RCC 7860 (cell line): ENCODE measurements around the gene STMN3.
"Not testable (repeated sequence)": the region's sequence is repeated elsewhere in the genome, so short reads cannot be mapped to it uniquely, and the experiment has no call there.

ENCODE experiments used
- DNase-seq: peaks from one replicate; pipeline ENCODE4 v3.0.0-alpha.2; 2015; ENCODE audit warnings: low spot score
- FAIRE-seq: peaks from 2 replicates; lab custom pipeline; 2012; peaks lifted over from hg19 to GRCh38; lab: Jason Lieb, UNC

STMN3 gene

GRCh38 chr20:63639093-63639975 is 13.9 kb downstream of the STMN3 start:
- no peak for FAIRE-seq
- no peak for DNase-seq

GRCh38 chr20:63636752-63637628 is 16.2 kb downstream of the STMN3 start:
- no peak for FAIRE-seq

GRCh38 chr20:63635431-63636141 is 17.6 kb downstream of the STMN3 start:
- FAIRE-seq (no peak), DNase-seq (peak; percentile 27)

More at GRCh38 chr20:63636752-63637628, 16.2 kb downstream of the STMN3 start:
- no peak for DNase-seq

- no peak for FAIRE-seq
- DNase-seq, result no peak
Measured at GRCh38 chr20:63633732-63634131, 19.5 kb downstream of the STMN3 start.

- FAIRE-seq, DNase-seq: not testable (repeated sequence)
Measured at GRCh38 chr20:63631426-63631825, 21.8 kb downstream of the STMN3 start.

GRCh38 chr20:63630956-63631355 is 22.3 kb downstream of the STMN3 start:
- not testable (repeated sequence) for FAIRE-seq, DNase-seq

- FAIRE-seq (no peak), DNase-seq (peak; percentile 77)
Measured at GRCh38 chr20:63628246-63628975, 24.8 kb downstream of the STMN3 start.

- FAIRE-seq (no peak), DNase-seq (no peak)
Measured at GRCh38 chr20:63627751-63628245, 25.4 kb downstream of the STMN3 start.

GRCh38 chr20:63627129-63627750 is 26.0 kb downstream of the STMN3 start:
- peak; percentile 88 for DNase-seq
- FAIRE-seq, result no peak

- FAIRE-seq (no peak), DNase-seq (peak; percentile 65)
Measured at GRCh38 chr20:63626424-63627128, 26.6 kb downstream of the STMN3 start, which contains the start of gene GMEB2. Gene GMEB2, minus strand, starts transcription at chr20:63627101. Its CDS starts 7,704 bp downstream, at chr20:63619397.

- peak; percentile 28 for DNase-seq
- FAIRE-seq, result no peak
Measured at GRCh38 chr20:63625771-63626423, 27.3 kb downstream of the STMN3 start.

- no peak for DNase-seq
- no peak for FAIRE-seq
Measured at GRCh38 chr20:63624486-63624885, 28.7 kb downstream of the STMN3 start.

- no peak for FAIRE-seq
- DNase-seq, result no peak
Measured at GRCh38 chr20:63622732-63623131, 30.5 kb downstream of the STMN3 start.

GRCh38 chr20:63622096-63622495 is 31.1 kb downstream of the STMN3 start:
- DNase-seq, result no peak
- FAIRE-seq, result no peak

GRCh38 chr20:63620991-63621390 is 32.2 kb downstream of the STMN3 start:
- FAIRE-seq (no peak), DNase-seq (no peak)

GRCh38 chr20:63619505-63619904 is 33.7 kb downstream of the STMN3 start:
- DNase-seq, result no peak
- no peak for FAIRE-seq

GRCh38 chr20:63619086-63619485 is 34.1 kb downstream of the STMN3 start:
- FAIRE-seq, result no peak
- DNase-seq, result no peak

GRCh38 chr20:63618291-63618980 is 34.8 kb downstream of the STMN3 start:
- DNase-seq (no peak), FAIRE-seq (no peak)
